Prostate gland (tissue), 2 donors: ENCODE measurements around the gene STEAP2. TPM values are rescaled to one million over a fixed set of nuclear protein-coding genes. Genes with fewer than 3 reads are reported as not detected.

ENCODE experiments used
- DNase-seq: peaks from one replicate; pipeline ENCODE4 v3.0.0-alpha.2; 2019; ENCODE audit warnings: low spot score
- H3K27ac ChIP-seq, 2 donors: fragments of 200-600 bp; sonication (generic); 2 replicates each; pipeline ENCODE4 v1.5.1; 2017 to 2019
- H3K27me3 ChIP-seq: fragments of 200-600 bp; sonication (generic); replicated peaks from 2 replicates; pipeline ENCODE4 v1.5.1; 2019; ENCODE audit not compliant: insufficient read depth
- H3K36me3 ChIP-seq, 2 donors: fragments of 200-600 bp; sonication (generic); 1 replicate in 1 of 2; 2 replicates in 1 of 2; pipeline versions ENCODE4 v1.5.1 to v1.8.1; 2017 to 2019
- H3K4me1 ChIP-seq: fragments of 200-600 bp; sonication (generic); replicated peaks from 2 replicates; pipeline ENCODE4 v1.5.1; 2019
- H3K4me3 ChIP-seq, 2 donors: fragments of 200-600 bp; sonication (generic); 2 replicates each; pipeline ENCODE4 v1.5.1; 2017 to 2019
- H3K9me3 ChIP-seq: fragments of 200-600 bp; sonication (generic); 2 replicates; pipeline ENCODE4 v1.5.1; 2017
- POLR2A ChIP-seq: fragments of 450-650 bp; IDR thresholded peaks from one replicate; pipeline ENCODE4 v1.6.1; 2016; ENCODE audit warnings: antibody characterized with exemption, mild to moderate bottlenecking
- POLR2AphosphoS5 ChIP-seq: sonication (generic); formaldehyde crosslinking; IDR thresholded peaks from one replicate; pipeline ENCODE4 v1.6.1; 2017; ENCODE audit warnings: antibody characterized with exemption
- WGBS: methylation state at CpG from one replicate; pipeline ENCODE4 v1.1.5; 2018; 5-methylcytosine and 5-hydroxymethylcytosine counted together
- intact Hi-C: fragments of 100-400 bp; cut with DNase I; formaldehyde crosslinking; loops from one replicate; pipeline ENCODE4 v1.14.2; 2022
- total RNA-seq, 2 donors: library from RNA; depleted of rRNA; stranded (reverse); fragments of >200 nt; gene quantifications; one replicate each; pipeline ENCODE4 v1.1.0, GENCODE V29; 2016
- TF ChIP-seq, protein P1 (sequence below), 4 experiments: fragments of 200-600 bp in 2 of 4; fragments of 450-650 bp in 2 of 4; sonication (generic) in 2 of 4; IDR thresholded peaks; 1 replicate in 3 of 4; 2 replicates in 1 of 4; pipeline ENCODE4 v1.5.1; 2016 to 2019; ENCODE audit warnings: antibody characterized with exemption in 4 of 4, mild to moderate bottlenecking in 2 of 4, moderate library complexity in 2 of 4

STEAP2 gene
- total RNA-seq, 2 donors from 2014 or later = 167 to 555 TPM

DNA sequence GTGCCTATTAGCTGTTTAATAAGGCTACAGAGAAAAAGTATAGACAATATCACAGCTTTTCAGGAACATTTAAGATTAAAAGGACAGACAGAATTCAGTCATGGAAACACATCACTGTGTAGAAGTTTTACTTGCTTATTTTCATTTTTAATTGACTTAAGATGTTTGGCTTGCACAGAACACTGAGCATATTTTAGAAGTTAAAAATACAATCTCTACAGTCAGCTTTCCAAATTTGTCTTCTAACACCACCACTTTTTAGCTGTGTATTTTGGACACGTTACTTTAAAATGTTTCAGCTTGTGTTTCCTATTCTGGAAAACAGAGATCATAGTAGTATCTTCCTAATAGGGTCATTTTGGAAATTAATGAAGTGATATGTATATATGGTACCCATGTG lies 45.2 kb downstream of the STEAP2 start:
- H3K4me1 ChIP-seq = no peaks in the 10 kb centered on the region
- no peaks in the 10 kb centered on the region for H3K9me3 ChIP-seq
- TF ChIP-seq POLR2AphosphoS5 (no peak), POLR2A (no peak)
- TF ChIP-seq, protein P1, sequence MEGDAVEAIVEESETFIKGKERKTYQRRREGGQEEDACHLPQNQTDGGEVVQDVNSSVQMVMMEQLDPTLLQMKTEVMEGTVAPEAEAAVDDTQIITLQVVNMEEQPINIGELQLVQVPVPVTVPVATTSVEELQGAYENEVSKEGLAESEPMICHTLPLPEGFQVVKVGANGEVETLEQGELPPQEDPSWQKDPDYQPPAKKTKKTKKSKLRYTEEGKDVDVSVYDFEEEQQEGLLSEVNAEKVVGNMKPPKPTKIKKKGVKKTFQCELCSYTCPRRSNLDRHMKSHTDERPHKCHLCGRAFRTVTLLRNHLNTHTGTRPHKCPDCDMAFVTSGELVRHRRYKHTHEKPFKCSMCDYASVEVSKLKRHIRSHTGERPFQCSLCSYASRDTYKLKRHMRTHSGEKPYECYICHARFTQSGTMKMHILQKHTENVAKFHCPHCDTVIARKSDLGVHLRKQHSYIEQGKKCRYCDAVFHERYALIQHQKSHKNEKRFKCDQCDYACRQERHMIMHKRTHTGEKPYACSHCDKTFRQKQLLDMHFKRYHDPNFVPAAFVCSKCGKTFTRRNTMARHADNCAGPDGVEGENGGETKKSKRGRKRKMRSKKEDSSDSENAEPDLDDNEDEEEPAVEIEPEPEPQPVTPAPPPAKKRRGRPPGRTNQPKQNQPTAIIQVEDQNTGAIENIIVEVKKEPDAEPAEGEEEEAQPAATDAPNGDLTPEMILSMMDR (IDR thresholded peaks at IDR 0.05) = no peak
- intact Hi-C loops = no loop called here
- no peaks in the 10 kb centered on the region for H3K27me3 ChIP-seq
- WGBS = 61% methylated on average over 1 of the region's 1 CpG
- H3K27ac ChIP-seq = no peak overlapping the region
- H3K36me3 ChIP-seq = no peaks in the 10 kb centered on the region
- no peak for DNase-seq
- no peak overlapping the region for H3K4me3 ChIP-seq

DNA sequence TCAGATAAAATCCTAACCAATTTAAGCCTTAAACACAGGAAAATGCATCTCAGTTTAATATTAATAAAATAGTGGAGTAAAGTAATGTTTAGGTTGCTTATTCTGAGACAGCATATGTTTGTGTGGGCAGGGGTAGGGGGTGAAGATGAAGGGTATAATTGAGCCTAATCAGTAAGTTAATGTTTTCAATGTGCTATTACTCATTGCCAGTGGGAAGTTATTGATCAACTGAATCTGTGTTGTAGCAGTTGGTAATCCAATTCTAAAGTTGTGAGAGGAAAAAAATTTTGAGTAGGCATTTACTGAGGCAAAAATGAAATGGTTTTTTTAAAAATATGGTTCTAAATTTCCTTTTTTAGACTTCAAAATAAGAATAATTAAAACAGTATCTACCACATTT lies 49.9 kb downstream of the STEAP2 start:
- no peaks in the 10 kb centered on the region for H3K4me1 ChIP-seq
- DNase-seq = no peak
- no peaks in the 10 kb centered on the region for H3K9me3 ChIP-seq
- no peak overlapping the region for H3K4me3 ChIP-seq
- no peaks in the 10 kb centered on the region for H3K27me3 ChIP-seq
- H3K36me3 ChIP-seq = no peaks in the 10 kb centered on the region
- H3K27ac ChIP-seq = peak overlapping the region in 1 of 2 donors; percentile 38
- intact Hi-C loops = loop anchor here (5.0 kb wide), 1 partner anchor 109 kb away; the partner anchor contains the start of gene STEAP1
- TF ChIP-seq POLR2A (no peak), POLR2AphosphoS5 (no peak)
- TF ChIP-seq, protein P1 (IDR thresholded peaks at IDR 0.05) = no peak

DNA sequence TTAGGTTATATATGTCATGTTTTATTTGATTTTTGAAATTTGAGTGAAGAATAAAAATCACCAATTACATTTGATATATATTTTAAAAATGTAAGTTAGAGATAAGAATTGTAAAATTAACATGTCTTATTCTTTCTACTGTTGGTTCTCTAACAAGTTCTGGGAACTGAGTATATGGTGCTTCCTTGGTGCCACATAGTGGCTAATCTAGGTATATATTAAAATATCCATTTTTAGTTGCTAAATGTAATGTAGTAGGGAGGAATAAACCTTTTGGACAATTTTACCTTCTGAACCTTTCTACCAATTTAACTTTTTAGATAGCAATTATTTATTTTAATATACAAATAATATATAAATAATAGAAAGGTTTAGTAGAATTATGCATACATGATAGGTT lies 50.9 kb downstream of the STEAP2 start:
- Histone ChIP-seq H3K27me3 (no peaks in the 10 kb centered on the region), H3K27ac (peak overlapping the region in 1 of 2 donors; percentile 38), H3K4me1 (no peaks in the 10 kb centered on the region), H3K4me3 (no peak overlapping the region), H3K36me3 (no peaks in the 10 kb centered on the region), H3K9me3 (no peaks in the 10 kb centered on the region)
- TF ChIP-seq, protein P1 (IDR thresholded peaks at IDR 0.05) = peak in 3 of 4 experiments; percentile 30 to 80 (median 70)
- TF ChIP-seq POLR2A (no peak), POLR2AphosphoS5 (no peak)
- intact Hi-C loops = loop anchor here (5.0 kb wide), 1 partner anchor 110 kb away; the partner anchor contains the start of gene STEAP1
- no peak for DNase-seq

DNA sequence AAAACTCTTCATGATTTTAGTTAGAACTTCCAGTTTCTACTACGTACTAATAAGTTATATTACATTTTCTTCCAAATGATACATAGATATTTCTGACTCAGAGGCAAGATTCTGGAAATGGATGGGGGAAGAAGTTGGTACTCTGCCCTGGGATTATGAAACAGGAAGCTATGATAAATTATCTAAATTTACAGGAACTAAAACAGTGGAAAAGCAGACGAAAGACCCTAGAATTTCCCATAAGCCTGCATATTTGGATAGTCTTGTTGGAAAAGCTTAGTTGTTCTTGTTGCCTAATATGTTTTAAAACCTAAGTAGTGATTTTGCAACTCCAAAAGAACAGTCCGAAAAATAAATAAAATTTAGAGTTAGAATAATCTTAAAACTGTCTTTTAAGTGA lies 55.3 kb downstream of the STEAP2 start:
- Histone ChIP-seq H3K9me3 (no peaks in the 10 kb centered on the region), H3K36me3 (no peaks in the 10 kb centered on the region), H3K4me3 (no peak overlapping the region), H3K27me3 (no peaks in the 10 kb centered on the region), H3K4me1 (no peaks in the 10 kb centered on the region), H3K27ac (no peak overlapping the region)
- intact Hi-C loops = no loop called here
- WGBS = 81% methylated on average over 3 of the region's 3 CpGs
- DNase-seq = no peak
- TF ChIP-seq POLR2A = no peak
- no peak for TF ChIP-seq POLR2AphosphoS5
- TF ChIP-seq, protein P1 (IDR thresholded peaks at IDR 0.05) = no peak

DNA sequence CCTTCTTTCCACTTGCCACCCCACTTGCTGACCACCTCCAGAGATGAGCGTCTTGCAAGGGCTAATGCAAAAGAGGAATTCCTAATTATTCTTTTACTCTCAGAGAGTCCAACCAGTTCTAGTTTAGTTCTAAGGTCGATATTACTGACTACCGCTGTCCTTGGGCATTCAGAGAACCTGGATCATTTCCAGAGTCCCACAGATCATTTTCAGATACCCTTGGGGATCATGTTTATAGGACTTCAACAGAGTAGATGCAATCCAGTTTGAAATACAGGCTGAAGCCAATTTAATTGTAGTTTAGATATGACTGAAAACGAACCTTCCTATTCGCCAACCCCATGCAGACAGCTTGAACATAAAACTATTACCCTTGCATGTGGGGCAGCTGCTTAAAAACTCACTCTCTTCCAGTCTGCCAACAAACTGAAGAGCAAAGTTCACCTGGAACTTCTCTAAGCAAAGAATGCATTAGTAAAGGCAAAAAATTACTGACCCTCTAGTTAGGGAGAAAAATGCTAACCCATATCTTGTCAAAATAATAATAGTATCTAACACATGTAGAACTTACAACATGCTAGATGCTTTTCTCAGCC lies 55.8 kb downstream of the STEAP2 start:
- Histone ChIP-seq H3K36me3 (no peaks in the 10 kb centered on the region), H3K9me3 (no peaks in the 10 kb centered on the region), H3K4me3 (no peak overlapping the region), H3K27me3 (no peaks in the 10 kb centered on the region), H3K27ac (no peak overlapping the region), H3K4me1 (no peaks in the 10 kb centered on the region)
- intact Hi-C loops = no loop called here
- 85% methylated on average over 5 of the region's 5 CpGs for WGBS
- no peak for DNase-seq
- TF ChIP-seq POLR2A (no peak), POLR2AphosphoS5 (no peak)
- TF ChIP-seq, protein P1 (IDR thresholded peaks at IDR 0.05) = no peak
